ENCODE results near the gene AMT.

- TF ChIP-seq CTCF (conservative IDR thresholded peaks at IDR 0.05 in 1 of 2, IDR thresholded peaks at IDR 0.05 in 1 of 2; ENCODE audit: low read depth in 1 of 2, low read length in 2 of 2) (no peak), EZH2 (IDR thresholded peaks at IDR 0.05; ENCODE audit: low read length, missing control alignments) (no peak)
These were observed 18.4 kb downstream of the AMT start for GRCh38 chr3:49403891-49404290.

Data from fibroblast of lung (primary cell).